A549 (cell line): ENCODE measurements around the gene TECTB.

Source experiments
- CEBPB ChIP-seq, 2 experiments: fragments of >200 bp in 1 of 2; sonication (Bioruptor Twin) in 1 of 2; formaldehyde crosslinking in 1 of 2; IDR thresholded peaks; 2 replicates each; pipeline ENCODE4 v1.6.1; 2012 to 2016
- CTCF ChIP-seq: fragments of >200 bp; sonication (Bioruptor Twin); formaldehyde crosslinking; IDR thresholded peaks from 3 replicates; pipeline ENCODE4 v1.5.1; 2016
- EP300 ChIP-seq, 2 experiments: fragments of >200 bp; sonication (Bioruptor Twin); formaldehyde crosslinking; IDR thresholded peaks; 2 replicates in 1 of 2; 3 replicates in 1 of 2; pipeline ENCODE4 v1.6.1; 2016 to 2017
- MYC ChIP-seq: IDR thresholded peaks from 2 replicates; pipeline ENCODE4 v1.6.1; 2012; ENCODE audit warnings: mild to moderate bottlenecking, inconsistent platforms, low read length, improper control_type of control experiment, borderline replicate concordance
- RNF2 ChIP-seq: fragments of 200-600 bp; sonication (generic); IDR thresholded peaks from 2 replicates; pipeline ENCODE4 v1.6.1; 2016; ENCODE audit warnings: low read depth, mild to moderate bottlenecking, antibody characterized with exemption, moderate library complexity, borderline replicate concordance
- ZNF302 ChIP-seq: fragments of 250-450 bp; sonication (Bioruptor Pico); IDR thresholded peaks from 2 replicates; pipeline ENCODE4 v1.9.0; 2021; ENCODE audit warnings: inconsistent platforms, mild to moderate bottlenecking, moderate library complexity

GRCh38 chr10:112314822-112315474, 31.7 kb downstream of the TECTB start:
- TF ChIP-seq MYC (no peak), CTCF (peak; percentile 92), CEBPB (IDR thresholded peaks at IDR 0.05) (no peak), EP300 (IDR thresholded peaks at IDR 0.05) (no peak), ZNF302 (CRISPR knock-in tag) (no peak), RNF2 (no peak)
